Hepatocyte (in vitro differentiated cells): ENCODE data around the gene RELB.

Source experiments
- EZH2phosphoT487 ChIP-seq: fragments of 200-600 bp; sonication (generic); IDR thresholded peaks from one replicate; pipeline ENCODE4 v1.6.1; 2018; ENCODE audit warnings: antibody characterized with exemption, mild to moderate bottlenecking, low read depth, moderate library complexity; ENCODE audit not compliant: unreplicated experiment, severe bottlenecking
- TF ChIP-seq, protein P1 (sequence below): fragments of 200-600 bp; sonication (generic); IDR thresholded peaks from 2 replicates; pipeline ENCODE4 v1.5.1; 2016; ENCODE audit warnings: antibody characterized with exemption, mild to moderate bottlenecking; ENCODE audit not compliant: poor library complexity

DNA sequence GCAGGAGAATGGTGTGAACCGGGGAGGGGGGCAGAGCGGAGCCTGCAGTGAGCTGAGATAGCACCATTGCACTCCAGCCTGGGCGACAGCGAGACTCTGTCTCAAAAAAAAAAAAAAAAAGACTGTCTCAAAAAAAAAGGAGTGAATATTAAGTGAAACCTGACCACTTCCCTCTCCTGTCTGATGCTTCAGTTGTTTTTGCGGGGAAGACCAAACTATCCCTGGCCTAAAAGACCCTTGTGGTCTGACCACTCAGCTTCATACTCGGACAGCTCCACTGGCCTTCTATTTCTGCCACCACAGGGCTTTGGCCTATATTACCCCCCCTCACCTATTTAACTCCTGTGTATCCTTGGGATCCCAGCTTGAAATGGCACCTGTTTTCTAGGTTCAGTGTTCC lies 39.9 kb downstream of the RELB start:
- TF ChIP-seq, protein P1, sequence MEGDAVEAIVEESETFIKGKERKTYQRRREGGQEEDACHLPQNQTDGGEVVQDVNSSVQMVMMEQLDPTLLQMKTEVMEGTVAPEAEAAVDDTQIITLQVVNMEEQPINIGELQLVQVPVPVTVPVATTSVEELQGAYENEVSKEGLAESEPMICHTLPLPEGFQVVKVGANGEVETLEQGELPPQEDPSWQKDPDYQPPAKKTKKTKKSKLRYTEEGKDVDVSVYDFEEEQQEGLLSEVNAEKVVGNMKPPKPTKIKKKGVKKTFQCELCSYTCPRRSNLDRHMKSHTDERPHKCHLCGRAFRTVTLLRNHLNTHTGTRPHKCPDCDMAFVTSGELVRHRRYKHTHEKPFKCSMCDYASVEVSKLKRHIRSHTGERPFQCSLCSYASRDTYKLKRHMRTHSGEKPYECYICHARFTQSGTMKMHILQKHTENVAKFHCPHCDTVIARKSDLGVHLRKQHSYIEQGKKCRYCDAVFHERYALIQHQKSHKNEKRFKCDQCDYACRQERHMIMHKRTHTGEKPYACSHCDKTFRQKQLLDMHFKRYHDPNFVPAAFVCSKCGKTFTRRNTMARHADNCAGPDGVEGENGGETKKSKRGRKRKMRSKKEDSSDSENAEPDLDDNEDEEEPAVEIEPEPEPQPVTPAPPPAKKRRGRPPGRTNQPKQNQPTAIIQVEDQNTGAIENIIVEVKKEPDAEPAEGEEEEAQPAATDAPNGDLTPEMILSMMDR = no peak
- no peak for TF ChIP-seq EZH2phosphoT487
